KMS-11 (cell line): ENCODE results near the gene ZSCAN5A.
"Not testable (repeated sequence)": the region's sequence is repeated elsewhere in the genome, so short reads cannot be mapped to it uniquely, and the experiment has no call there.

Source experiments
- H2AFZ ChIP-seq: fragments of 200-600 bp; sonication (generic); 2 replicates; pipeline ENCODE4 v1.6.1; 2016; ENCODE audit warnings: antibody characterized with exemption, mixed run types, low read depth
- H3K27ac ChIP-seq: fragments of 200-600 bp; sonication (generic); 2 replicates; pipeline ENCODE4 v1.6.1; 2016; ENCODE audit warnings: mild to moderate bottlenecking, mixed run types
- H3K27me3 ChIP-seq: fragments of 200-600 bp; sonication (generic); 2 replicates; pipeline ENCODE4 v1.6.1; 2017; ENCODE audit warnings: mild to moderate bottlenecking, low read depth, mixed run types, moderate library complexity; ENCODE audit not compliant: insufficient read depth
- H3K36me3 ChIP-seq: fragments of 200-600 bp; sonication (generic); 2 replicates; pipeline ENCODE4 v1.6.1; 2017; ENCODE audit warnings: mild to moderate bottlenecking, mixed run types; ENCODE audit not compliant: insufficient read depth
- H3K4me1 ChIP-seq: fragments of 200-600 bp; sonication (generic); 2 replicates; pipeline ENCODE4 v1.6.1; 2016; ENCODE audit warnings: mild to moderate bottlenecking, low read depth, mixed run types; ENCODE audit not compliant: poor library complexity, severe bottlenecking
- H3K4me2 ChIP-seq: fragments of 200-600 bp; sonication (generic); 2 replicates; pipeline ENCODE4 v1.7.0; 2016; ENCODE audit warnings: mild to moderate bottlenecking, mixed run types
- H3K4me3 ChIP-seq: fragments of 200-600 bp; sonication (generic); IDR thresholded peaks from 2 replicates; pipeline ENCODE4 v1.6.1; 2017; ENCODE audit warnings: low read depth, low read length, mixed read lengths; ENCODE audit not compliant: insufficient read depth
- H3K79me2 ChIP-seq: fragments of 200-600 bp; sonication (generic); 2 replicates; pipeline ENCODE4 v1.6.1; 2016; ENCODE audit warnings: low read depth, mixed run types; ENCODE audit not compliant: insufficient read depth
- H3K9ac ChIP-seq: fragments of 200-600 bp; sonication (generic); 2 replicates; pipeline ENCODE4 v1.6.1; 2016; ENCODE audit warnings: mild to moderate bottlenecking, mixed run types
- H4K20me1 ChIP-seq: fragments of 200-600 bp; sonication (generic); 2 replicates; pipeline ENCODE4 v1.6.1; 2016; ENCODE audit warnings: mild to moderate bottlenecking, mixed run types; ENCODE audit not compliant: insufficient read depth
- TF ChIP-seq, protein P1 (sequence below): fragments of 200-600 bp; sonication (generic); conservative IDR thresholded peaks from 2 replicates; pipeline ENCODE4 v1.6.1; 2017; ENCODE audit warnings: low read depth, mild to moderate bottlenecking, antibody characterized with exemption, low read length, moderate library complexity, mixed read lengths

The ZSCAN5A gene

DNA sequence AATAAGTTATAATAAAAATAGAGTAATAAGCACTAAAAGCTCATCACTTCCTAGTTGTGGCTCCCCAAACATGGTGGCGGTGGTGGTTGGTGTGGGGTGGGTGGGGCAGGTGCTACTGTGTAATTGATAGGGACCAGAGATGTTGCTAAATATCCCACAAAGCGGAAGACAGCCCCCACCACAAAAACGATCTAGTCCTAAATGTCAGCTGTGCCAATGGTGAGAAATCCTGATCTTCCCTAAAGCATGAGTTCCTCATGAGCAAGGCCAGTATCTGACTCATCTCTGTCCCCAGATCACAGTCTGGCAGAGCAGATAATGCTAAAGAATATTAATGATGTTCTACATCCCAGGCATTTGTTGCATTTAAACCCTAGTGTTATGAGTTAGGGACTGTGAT is 44.0 kb downstream of the ZSCAN5A start:
- no peak overlapping the region for H3K9ac ChIP-seq
- H3K4me3 ChIP-seq: no peak overlapping the region
- no peak overlapping the region for H3K27ac ChIP-seq

DNA sequence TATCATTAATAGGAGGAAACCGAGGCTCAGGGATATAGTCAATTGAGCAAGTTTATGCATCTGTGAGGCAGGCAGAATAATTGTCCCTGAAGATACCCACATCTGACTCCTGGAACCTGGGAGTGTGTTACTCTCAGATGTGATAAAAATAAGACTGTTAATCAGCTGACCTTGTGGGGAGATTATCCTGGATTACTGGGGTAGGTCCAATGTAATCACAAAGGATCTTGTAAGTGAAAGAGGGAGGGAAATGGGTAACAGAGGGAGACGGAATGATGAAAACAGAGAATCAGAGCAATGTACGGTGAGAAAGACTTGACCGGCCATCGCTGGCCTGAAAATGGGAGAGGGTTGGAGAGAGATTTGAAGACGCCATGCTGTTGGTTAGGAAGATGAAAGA is 45.3 kb downstream of the ZSCAN5A start:
- Histone ChIP-seq H3K79me2 (no peaks in the 10 kb centered on the region), H3K9ac (no peak overlapping the region), H3K4me3 (no peak overlapping the region), H3K4me2 (no peak overlapping the region), H2AFZ (no peak overlapping the region), H3K27ac (no peak overlapping the region), H3K36me3 (no peaks in the 10 kb centered on the region), H3K4me1 (no peaks in the 10 kb centered on the region), H4K20me1 (no peaks in the 10 kb centered on the region), H3K27me3 (no peaks in the 10 kb centered on the region)
- TF ChIP-seq, protein P1, sequence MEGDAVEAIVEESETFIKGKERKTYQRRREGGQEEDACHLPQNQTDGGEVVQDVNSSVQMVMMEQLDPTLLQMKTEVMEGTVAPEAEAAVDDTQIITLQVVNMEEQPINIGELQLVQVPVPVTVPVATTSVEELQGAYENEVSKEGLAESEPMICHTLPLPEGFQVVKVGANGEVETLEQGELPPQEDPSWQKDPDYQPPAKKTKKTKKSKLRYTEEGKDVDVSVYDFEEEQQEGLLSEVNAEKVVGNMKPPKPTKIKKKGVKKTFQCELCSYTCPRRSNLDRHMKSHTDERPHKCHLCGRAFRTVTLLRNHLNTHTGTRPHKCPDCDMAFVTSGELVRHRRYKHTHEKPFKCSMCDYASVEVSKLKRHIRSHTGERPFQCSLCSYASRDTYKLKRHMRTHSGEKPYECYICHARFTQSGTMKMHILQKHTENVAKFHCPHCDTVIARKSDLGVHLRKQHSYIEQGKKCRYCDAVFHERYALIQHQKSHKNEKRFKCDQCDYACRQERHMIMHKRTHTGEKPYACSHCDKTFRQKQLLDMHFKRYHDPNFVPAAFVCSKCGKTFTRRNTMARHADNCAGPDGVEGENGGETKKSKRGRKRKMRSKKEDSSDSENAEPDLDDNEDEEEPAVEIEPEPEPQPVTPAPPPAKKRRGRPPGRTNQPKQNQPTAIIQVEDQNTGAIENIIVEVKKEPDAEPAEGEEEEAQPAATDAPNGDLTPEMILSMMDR: no peak

More for the DNA sequence above, 44.0 kb downstream of the ZSCAN5A start:
- Histone ChIP-seq H4K20me1 (no peaks in the 10 kb centered on the region), H3K4me2 (no peak overlapping the region), H3K79me2 (no peaks in the 10 kb centered on the region), H3K36me3 (no peaks in the 10 kb centered on the region), H2AFZ (no peak overlapping the region), H3K27me3 (no peaks in the 10 kb centered on the region), H3K4me1 (no peaks in the 10 kb centered on the region)
- TF ChIP-seq, protein P1: no peak

DNA sequence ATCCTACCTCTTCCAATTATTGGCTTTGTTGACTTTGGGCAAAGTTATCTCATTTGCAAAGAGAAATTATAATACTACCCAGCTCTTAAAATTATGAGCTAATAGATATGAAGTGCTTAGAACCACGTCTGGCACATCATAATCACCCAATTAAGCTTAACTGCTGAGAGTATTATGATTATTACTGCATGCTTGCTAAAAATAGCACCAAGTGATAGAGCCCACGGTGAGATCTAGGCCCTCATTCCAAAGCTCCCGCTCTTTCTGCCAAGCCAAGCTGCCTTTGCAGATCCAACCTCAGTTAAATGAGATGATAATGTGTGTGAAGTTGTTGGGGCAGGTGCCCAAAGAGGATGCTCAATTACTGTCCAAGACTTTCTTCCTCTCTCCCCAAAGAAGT is 48.6 kb downstream of the ZSCAN5A start:
- Histone ChIP-seq H3K27me3 (no peaks in the 10 kb centered on the region), H3K27ac (no peak overlapping the region)
- TF ChIP-seq, protein P1: no peak

DNA sequence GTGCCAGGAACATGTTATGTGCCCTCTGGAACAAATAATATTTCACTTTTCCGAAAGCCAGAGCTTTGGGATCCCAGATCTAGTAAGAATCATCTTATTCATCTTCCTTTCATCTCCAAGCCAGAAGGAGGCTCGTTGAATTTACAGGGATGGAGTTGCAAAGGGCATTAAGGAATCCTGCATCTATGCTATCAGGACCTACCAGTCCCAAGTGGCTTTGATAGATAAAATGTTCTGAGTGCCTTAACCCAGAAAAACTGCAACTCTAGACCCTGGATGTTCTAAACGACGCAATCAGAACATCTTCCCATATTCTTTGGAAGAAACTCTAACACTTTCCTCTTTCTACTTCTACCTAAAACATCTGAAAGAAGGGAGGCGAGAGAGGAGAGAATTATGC is 51.3 kb downstream of the ZSCAN5A start:
- Histone ChIP-seq H3K27me3 (no peaks in the 10 kb centered on the region), H3K27ac (no peak overlapping the region), H3K4me3 (no peak overlapping the region), H3K9ac (no peak overlapping the region), H3K4me1 (no peaks in the 10 kb centered on the region), H3K4me2 (no peak overlapping the region), H4K20me1 (no peaks in the 10 kb centered on the region), H2AFZ (no peak overlapping the region), H3K79me2 (no peaks in the 10 kb centered on the region), H3K36me3 (no peaks in the 10 kb centered on the region)
- TF ChIP-seq, protein P1: no peak

More for the DNA sequence above, 48.6 kb downstream of the ZSCAN5A start:
- H3K4me1 ChIP-seq: no peaks in the 10 kb centered on the region
- H3K36me3 ChIP-seq: no peaks in the 10 kb centered on the region
- no peak overlapping the region for H3K4me2 ChIP-seq
- H3K9ac ChIP-seq: no peak overlapping the region
- H4K20me1 ChIP-seq: no peaks in the 10 kb centered on the region
- no peak overlapping the region for H2AFZ ChIP-seq
- H3K4me3 ChIP-seq: no peak overlapping the region
- H3K79me2 ChIP-seq: no peaks in the 10 kb centered on the region

DNA sequence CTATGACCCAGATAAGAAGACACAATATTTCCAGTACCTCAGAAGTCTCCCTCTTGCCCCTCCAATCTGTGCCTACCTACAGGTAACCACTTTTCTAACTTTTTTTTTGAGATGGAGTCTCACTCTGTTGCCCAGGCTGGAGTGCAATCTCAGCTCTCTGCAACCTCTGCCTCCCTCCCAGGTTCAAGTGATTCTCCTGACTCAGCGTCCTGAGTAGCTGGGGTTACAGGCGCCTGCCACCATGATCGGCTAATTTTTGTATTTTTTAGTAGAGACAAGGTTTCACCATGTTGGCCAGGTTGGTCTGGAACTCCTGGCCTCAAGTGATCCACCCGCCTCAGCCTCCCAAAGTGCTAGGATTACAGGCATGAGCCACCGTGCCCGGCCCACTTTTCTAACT is 52.7 kb downstream of the ZSCAN5A start:
- H3K36me3 ChIP-seq, H3K9ac ChIP-seq, H3K4me2 ChIP-seq, H3K79me2 ChIP-seq, H3K27me3 ChIP-seq, H3K4me1 ChIP-seq, H4K20me1 ChIP-seq, H3K4me3 ChIP-seq, H2AFZ ChIP-seq, H3K27ac ChIP-seq: not testable (repeated sequence)
